CD14-positive monocyte (primary cell): ENCODE measurements around the gene RECQL5. TPM values are rescaled to one million over a fixed set of nuclear protein-coding genes. Genes with fewer than 3 reads are reported as not detected.

Experiments
- DNase-seq, 3 donors: peaks; one replicate each; pipeline ENCODE4 v3.0.0-alpha.2; 2011 to 2022
- H2AFZ ChIP-seq: 2 replicates; pipeline ENCODE4 v1.6.0; 2012; ENCODE audit warnings: mild to moderate bottlenecking, low read depth, low read length, inconsistent platforms; ENCODE audit not compliant: insufficient read depth, poor library complexity, severe bottlenecking
- H3K27ac ChIP-seq, 2 donors: 1 replicate in 1 of 2; 2 replicates in 1 of 2; pipeline ENCODE4 v1.5.1; 2012 to 2013; ENCODE audit warnings: low read length in 2 of 2, control low read depth in 1 of 2, inconsistent platforms in 1 of 2, low read depth in 1 of 2, mild to moderate bottlenecking in 1 of 2
- H3K27me3 ChIP-seq, 2 donors: one replicate each; pipeline versions ENCODE4 v1.6.0 to v1.6.1; 2011 to 2013; ENCODE audit warnings: low read length in 2 of 2; ENCODE audit not compliant: control insufficient read depth in 2 of 2, insufficient read depth in 2 of 2
- H3K36me3 ChIP-seq, 2 donors: replicated peaks in 1 of 2; 1 replicate in 1 of 2; 2 replicates in 1 of 2; pipeline versions ENCODE4 v1.5.1 to v1.6.1; 2012 to 2013; ENCODE audit warnings: low read length in 2 of 2, control low read depth in 1 of 2, inconsistent platforms in 1 of 2, mild to moderate bottlenecking in 1 of 2; ENCODE audit not compliant: insufficient read depth in 2 of 2, control insufficient read depth in 1 of 2
- H3K4me1 ChIP-seq, 2 donors: 1 replicate in 1 of 2; 2 replicates in 1 of 2; pipeline versions ENCODE4 v1.5.1 to v1.6.1; 2012 to 2013; ENCODE audit warnings: low read length in 2 of 2, control low read depth in 1 of 2, inconsistent platforms in 1 of 2, mild to moderate bottlenecking in 1 of 2, moderate library complexity in 1 of 2; ENCODE audit not compliant: insufficient read depth in 2 of 2, control insufficient read depth in 1 of 2
- H3K4me2 ChIP-seq: replicated peaks from 2 replicates; pipeline ENCODE3; 2012; ENCODE audit warnings: low read length, moderate library complexity, mild to moderate bottlenecking; ENCODE audit not compliant: poor library complexity, severe bottlenecking; ENCODE audit errors: extremely low read depth
- H3K4me3 ChIP-seq, 3 experiments: fragments of 200-600 bp in 1 of 3; sonication (generic) in 1 of 3; replicated peaks in 1 of 3; 1 replicate in 2 of 3; 2 replicates in 1 of 3; pipeline ENCODE4 v1.5.1; 2011 to 2013; ENCODE audit warnings: low read length in 3 of 3, mild to moderate bottlenecking in 3 of 3, control low read depth in 2 of 3, low read depth in 2 of 3, inconsistent platforms in 1 of 3, moderate library complexity in 1 of 3
- H3K79me2 ChIP-seq: 2 replicates; pipeline ENCODE4 v1.6.0; 2012; ENCODE audit warnings: mild to moderate bottlenecking, control low read depth, inconsistent platforms, low read length, moderate library complexity; ENCODE audit not compliant: insufficient read depth
- H3K9ac ChIP-seq: 2 replicates; pipeline ENCODE4 v1.6.0; 2017; ENCODE audit warnings: low read length, mild to moderate bottlenecking; ENCODE audit not compliant: insufficient read depth, poor library complexity, severe bottlenecking
- H3K9me3 ChIP-seq, 2 donors: replicated peaks in 1 of 2; 1 replicate in 1 of 2; 2 replicates in 1 of 2; pipeline versions ENCODE4 v1.5.1 to v1.6.1; 2012 to 2013; ENCODE audit warnings: low read length in 2 of 2, control low read depth in 1 of 2; ENCODE audit not compliant: control insufficient read depth in 1 of 2, insufficient read depth in 1 of 2
- H4K20me1 ChIP-seq: 2 replicates; pipeline ENCODE4 v1.6.0; 2012; ENCODE audit warnings: mild to moderate bottlenecking, low read length, control low read depth, moderate library complexity; ENCODE audit not compliant: insufficient read depth
- H3K27ac Mint-ChIP-seq, 7 donors: one replicate each; pipeline ENCODE4 v1.8.0; 2020; ENCODE audit warnings: mild to moderate bottlenecking in 7 of 7, mixed read lengths in 7 of 7, moderate library complexity in 6 of 7, inconsistent platforms in 2 of 7
- H3K27me3 Mint-ChIP-seq, 3 donors: one replicate each; pipeline ENCODE4 v1.8.0; 2021 to 2022; ENCODE audit warnings: low read depth in 3 of 3, mild to moderate bottlenecking in 3 of 3, mixed read lengths in 3 of 3, moderate library complexity in 3 of 3, inconsistent platforms in 1 of 3
- H3K36me3 Mint-ChIP-seq, 2 donors: one replicate each; pipeline ENCODE4 v1.8.0; 2020; ENCODE audit warnings: mixed read lengths in 2 of 2, inconsistent platforms in 1 of 2, mild to moderate bottlenecking in 1 of 2
- H3K4me1 Mint-ChIP-seq: one replicate; pipeline ENCODE4 v1.8.0; 2020; ENCODE audit warnings: mild to moderate bottlenecking, mixed read lengths
- H3K4me3 Mint-ChIP-seq, 2 donors: one replicate each; pipeline ENCODE4 v1.8.0; 2020; ENCODE audit warnings: mild to moderate bottlenecking in 2 of 2, mixed read lengths in 2 of 2, moderate library complexity in 1 of 2
- H3K9me3 Mint-ChIP-seq, 7 donors: one replicate each; pipeline ENCODE4 v1.8.0; 2020 to 2022; ENCODE audit warnings: mixed read lengths in 7 of 7, mild to moderate bottlenecking in 6 of 7, moderate library complexity in 6 of 7, inconsistent platforms in 2 of 7
- WGBS: methylation state at CpG from one replicate; pipeline ENCODE4 v1.1.5; 2013; ENCODE audit warnings: missing lambda C conversion rate; ENCODE audit not compliant: insufficient coverage; 5-methylcytosine and 5-hydroxymethylcytosine counted together
- intact Hi-C, 2 donors: fragments of 100-400 bp; cut with micrococcal nuclease; formaldehyde crosslinking; loops; one replicate each; pipeline versions ENCODE4 v1.15.0 to v1.15.1; 2023
- polyA minus RNA-seq: library from RNA; depleted of rRNA, polyadenylated mRNA; stranded (reverse); fragments of >200 nt; gene quantifications from 2 replicates; pipeline ENCODE4 v1.2.3, GENCODE V29; 2012
- polyA plus RNA-seq, 3 donors: library from polyadenylated mRNA; depleted of rRNA in 1 of 3; unstranded in 2 of 3; stranded (reverse) in 1 of 3; fragments of 300-500 nt in 2 of 3; fragments of >200 nt in 1 of 3; fragmentation: Illumina TruSeq in 2 of 3; gene quantifications; 1 replicate in 2 of 3; 2 replicates in 1 of 3; pipeline ENCODE4 v1.2.3, GENCODE V29; 2012 to 2021
- total RNA-seq, 12 experiments: library from RNA in 1 of 12; stranded (reverse) in 1 of 12; fragments of 120-200 nt in 1 of 12; gene quantifications; one replicate each; pipeline ENCODE4 v1.2.4 and lab custom pipeline; 2013 to 2026; ENCODE audit warnings: mixed read lengths in 6 of 12, inconsistent platforms in 1 of 12
- TF ChIP-seq, protein P1 (sequence below): fragments of 200-600 bp; IDR thresholded peaks from one replicate; pipeline ENCODE4 v1.8.0; 2022; ENCODE audit warnings: antibody characterized with exemption, mild to moderate bottlenecking

Gene RECQL5
- 19.3 TPM for total RNA-seq (2013)
- 10 to 100 TPM in 1 of 3 donors, 1 to 10 TPM in 2; 3.1 to 27.7 (median 4.4) TPM for polyA plus RNA-seq
- polyA minus RNA-seq: 20.0 and 21.7 TPM in 2 replicates
- total RNA-seq (lab: John Stamatoyannopoulos, UW): 6.9 to 37.5 (median 12.6) reads per million in 11 experiments

DNA sequence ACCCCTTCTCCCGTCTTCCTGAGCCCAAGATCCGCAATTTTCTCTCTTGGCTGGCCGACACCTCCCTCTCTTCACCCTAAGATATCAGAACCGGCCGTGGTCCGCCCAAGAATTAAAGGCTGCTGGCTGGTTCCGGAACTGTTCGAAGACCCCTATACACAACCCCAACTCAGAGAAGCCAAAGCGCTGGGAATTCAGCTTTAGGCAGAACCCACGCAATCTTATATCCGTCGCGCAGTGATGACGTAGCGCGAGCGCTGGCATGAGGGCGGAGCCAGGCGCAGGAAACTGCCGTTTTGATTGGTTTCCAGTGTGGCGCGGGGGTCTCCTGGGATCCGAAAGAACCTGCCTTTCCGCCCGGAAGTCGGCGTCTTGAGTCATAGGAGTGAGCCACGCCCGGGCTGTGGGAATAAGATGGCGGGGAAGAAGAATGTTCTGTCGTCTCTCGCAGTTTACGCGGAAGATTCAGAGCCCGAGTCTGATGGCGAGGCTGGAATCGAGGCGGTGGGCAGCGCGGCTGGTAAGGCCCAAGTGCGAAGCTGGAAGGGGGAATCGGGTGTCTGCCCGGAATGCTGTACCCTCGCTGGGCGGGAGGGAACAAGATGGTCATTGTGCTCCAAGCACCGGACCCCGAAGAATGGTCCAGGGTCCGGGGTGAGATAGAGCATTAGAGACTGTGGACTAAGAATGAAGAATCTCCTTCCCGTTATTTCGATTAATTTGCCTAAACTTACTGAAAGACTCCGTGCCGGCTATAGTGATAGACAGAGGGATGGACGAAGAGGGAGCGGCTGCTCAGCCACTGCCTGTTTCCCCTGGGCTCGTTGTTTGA, at the start of gene RECQL5, which contains the start of gene SAP30BP:
RECQL5 (minus strand) TSS at position 196 of the 832 bp plus-strand sequence. CDS start 597 bp downstream, outside the sequence.
SAP30BP (plus strand) TSS at position 380 of the 832 bp plus-strand sequence; CDS start at position 415, 35 bp downstream.
- peak; percentile 98 to 99 (median 98) for DNase-seq
- Mint-ChIP-seq H3K36me3 (peaks cover 42 to 53% of the 10 kb centered on the region in 2 donors), H3K4me1 (peaks cover 12% of the 10 kb centered on the region), H3K27me3 (peaks cover 0 to 2% (median 0%) of the 10 kb centered on the region in 3 donors), H3K9me3 (no peaks in the 10 kb centered on the region), H3K4me3 (peak within 1 kb of the TSS in 1 of 2 donors; percentile 60), H3K27ac (peak within 1 kb of the TSS in 3 of 7 donors; percentile 63 to 84 (median 72))
- TF ChIP-seq, protein P1, sequence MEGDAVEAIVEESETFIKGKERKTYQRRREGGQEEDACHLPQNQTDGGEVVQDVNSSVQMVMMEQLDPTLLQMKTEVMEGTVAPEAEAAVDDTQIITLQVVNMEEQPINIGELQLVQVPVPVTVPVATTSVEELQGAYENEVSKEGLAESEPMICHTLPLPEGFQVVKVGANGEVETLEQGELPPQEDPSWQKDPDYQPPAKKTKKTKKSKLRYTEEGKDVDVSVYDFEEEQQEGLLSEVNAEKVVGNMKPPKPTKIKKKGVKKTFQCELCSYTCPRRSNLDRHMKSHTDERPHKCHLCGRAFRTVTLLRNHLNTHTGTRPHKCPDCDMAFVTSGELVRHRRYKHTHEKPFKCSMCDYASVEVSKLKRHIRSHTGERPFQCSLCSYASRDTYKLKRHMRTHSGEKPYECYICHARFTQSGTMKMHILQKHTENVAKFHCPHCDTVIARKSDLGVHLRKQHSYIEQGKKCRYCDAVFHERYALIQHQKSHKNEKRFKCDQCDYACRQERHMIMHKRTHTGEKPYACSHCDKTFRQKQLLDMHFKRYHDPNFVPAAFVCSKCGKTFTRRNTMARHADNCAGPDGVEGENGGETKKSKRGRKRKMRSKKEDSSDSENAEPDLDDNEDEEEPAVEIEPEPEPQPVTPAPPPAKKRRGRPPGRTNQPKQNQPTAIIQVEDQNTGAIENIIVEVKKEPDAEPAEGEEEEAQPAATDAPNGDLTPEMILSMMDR: no peak
- Histone ChIP-seq H3K36me3 (peaks cover 36 to 49% of the 10 kb centered on the region in 2 donors), H3K4me3 (peak within 1 kb of the TSS; percentile 89 to 97 (median 92)), H2AFZ (peak within 1 kb of the TSS; percentile 82), H3K9ac (peak within 1 kb of the TSS; percentile 97), H3K79me2 (peaks cover 60% of the 10 kb centered on the region), H3K27me3 (no peaks in the 10 kb centered on the region), H3K9me3 (no peaks in the 10 kb centered on the region), H3K4me1 (peaks cover 17 to 22% of the 10 kb centered on the region in 2 donors), H3K4me2 (peak within 1 kb of the TSS; percentile 86), H3K27ac (peak within 1 kb of the TSS; percentile 84 to 99), H4K20me1 (peaks cover 15% of the 10 kb centered on the region)
- intact Hi-C loops: loop anchor here (10.0 kb wide), 2 partner anchors 178 to 792 kb away; partner anchors contain the start of genes FDXR (in 1 of the 2) and UNC13D (in 1 of the 2)
- WGBS: under 1% methylated on average over 49 of the region's 55 CpGs

DNA sequence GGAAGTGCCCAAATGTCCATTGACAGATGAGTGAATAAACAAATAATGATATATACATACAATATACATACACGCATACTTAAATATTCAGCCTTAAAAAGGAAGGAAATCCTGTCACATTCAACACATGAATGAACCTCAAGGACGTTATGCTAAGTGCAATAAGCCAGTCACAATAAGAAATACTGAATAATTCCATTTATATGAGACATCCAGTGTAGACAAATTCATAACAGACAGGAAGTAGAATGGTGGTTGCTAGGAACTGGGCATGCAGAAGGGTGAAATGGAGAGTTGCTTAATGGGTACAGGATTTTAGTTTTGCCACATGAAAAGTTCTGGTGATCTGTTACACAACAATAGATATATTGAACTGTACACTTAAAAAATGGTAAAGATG, 45.5 kb upstream of the RECQL5 start:
- H3K9ac ChIP-seq: no peak overlapping the region
- intact Hi-C loops: no loop called here
- Mint-ChIP-seq H3K27me3 (peaks cover 4 to 15% (median 5%) of the 10 kb centered on the region in 3 donors), H3K9me3 (no peaks in the 10 kb centered on the region), H3K4me1 (peaks cover 2% of the 10 kb centered on the region), H3K36me3 (peaks cover 14% of the 10 kb centered on the region in 2 donors), H3K4me3 (no peak overlapping the region), H3K27ac (no peak overlapping the region)
- H3K4me3 ChIP-seq: no peak overlapping the region
- H3K36me3 ChIP-seq: peaks cover 3 to 14% of the 10 kb centered on the region in 2 donors
- no peaks in the 10 kb centered on the region for H3K4me1 ChIP-seq
- H3K9me3 ChIP-seq: no peaks in the 10 kb centered on the region
- H3K27ac ChIP-seq: no peak overlapping the region
- no peak overlapping the region for H3K4me2 ChIP-seq
- no peaks in the 10 kb centered on the region for H3K79me2 ChIP-seq
- H3K27me3 ChIP-seq: no peaks in the 10 kb centered on the region
- no peaks in the 10 kb centered on the region for H4K20me1 ChIP-seq
- no peak overlapping the region for H2AFZ ChIP-seq
- WGBS: no CpG with 5 or more reads among the region's 2 CpGs
- no peak for DNase-seq
- TF ChIP-seq, protein P1: no peak
